Peyer's patch (tissue), 4 donors: ENCODE results near the gene LITAF.

Experiments
- POLR2A ChIP-seq, 2 donors: fragments of 450-650 bp; IDR thresholded peaks; one replicate each; pipeline ENCODE4 v1.5.1; 2017; ENCODE audit warnings: antibody characterized with exemption in 2 of 2, mild to moderate bottlenecking in 2 of 2, moderate library complexity in 2 of 2
- TF ChIP-seq, protein P1 (sequence below), 6 experiments: fragments of 450-650 bp in 4 of 6; fragments of 200-600 bp in 2 of 6; sonication (generic) in 1 of 6; IDR thresholded peaks; one replicate each; pipeline ENCODE4 v1.5.1; 2017 to 2019; ENCODE audit warnings: antibody characterized with exemption in 6 of 6, mild to moderate bottlenecking in 3 of 6, moderate library complexity in 1 of 6

DNA sequence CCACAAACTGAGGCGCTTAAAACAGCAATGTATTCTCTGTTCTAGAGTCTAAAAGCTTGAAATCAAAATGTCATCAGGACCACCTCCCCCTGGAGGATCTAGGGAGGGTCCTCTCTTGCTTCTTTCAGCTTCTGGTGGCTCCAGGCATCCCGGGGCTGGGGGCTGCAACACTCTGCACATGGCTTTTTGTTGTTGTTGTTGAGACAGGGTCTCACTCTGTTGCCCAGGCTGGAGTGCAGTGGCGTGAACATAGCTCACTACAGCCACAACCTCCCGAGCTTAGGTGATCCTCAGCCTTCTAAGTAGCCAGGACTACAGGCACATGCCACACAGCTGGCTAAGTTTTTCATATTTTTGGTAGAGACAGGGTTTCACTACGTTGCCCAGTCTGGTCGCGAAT lies 44.5 kb upstream of the LITAF start:
- TF ChIP-seq, protein P1, sequence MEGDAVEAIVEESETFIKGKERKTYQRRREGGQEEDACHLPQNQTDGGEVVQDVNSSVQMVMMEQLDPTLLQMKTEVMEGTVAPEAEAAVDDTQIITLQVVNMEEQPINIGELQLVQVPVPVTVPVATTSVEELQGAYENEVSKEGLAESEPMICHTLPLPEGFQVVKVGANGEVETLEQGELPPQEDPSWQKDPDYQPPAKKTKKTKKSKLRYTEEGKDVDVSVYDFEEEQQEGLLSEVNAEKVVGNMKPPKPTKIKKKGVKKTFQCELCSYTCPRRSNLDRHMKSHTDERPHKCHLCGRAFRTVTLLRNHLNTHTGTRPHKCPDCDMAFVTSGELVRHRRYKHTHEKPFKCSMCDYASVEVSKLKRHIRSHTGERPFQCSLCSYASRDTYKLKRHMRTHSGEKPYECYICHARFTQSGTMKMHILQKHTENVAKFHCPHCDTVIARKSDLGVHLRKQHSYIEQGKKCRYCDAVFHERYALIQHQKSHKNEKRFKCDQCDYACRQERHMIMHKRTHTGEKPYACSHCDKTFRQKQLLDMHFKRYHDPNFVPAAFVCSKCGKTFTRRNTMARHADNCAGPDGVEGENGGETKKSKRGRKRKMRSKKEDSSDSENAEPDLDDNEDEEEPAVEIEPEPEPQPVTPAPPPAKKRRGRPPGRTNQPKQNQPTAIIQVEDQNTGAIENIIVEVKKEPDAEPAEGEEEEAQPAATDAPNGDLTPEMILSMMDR (IDR thresholded peaks at IDR 0.05): no peak
- no peak for TF ChIP-seq POLR2A (IDR thresholded peaks at IDR 0.05)
